Lung (tissue), 12 donors: Measurements from ENCODE around the gene HMCN2. TPM values are rescaled to one million over a fixed set of nuclear protein-coding genes. Genes with fewer than 3 reads are reported as not detected.

Experiments used
- ATAC-seq: fragments of 200-7000 bp; cut with Tn5 transposase; one replicate; pipeline ENCODE4 v1.9.1; 2020; ENCODE audit warnings: moderate number of reproducible peaks; ENCODE audit not compliant: insufficient read depth, low FRiP score
- DNase-seq, 3 donors: peaks; one replicate each; pipeline ENCODE4 v3.0.0-alpha.2; 2013 to 2017
- H3K27ac ChIP-seq, 2 donors: one replicate each; pipeline ENCODE4 v1.5.1; 2013; ENCODE audit warnings: mild to moderate bottlenecking in 2 of 2, moderate library complexity in 2 of 2, control low read depth in 1 of 2, inconsistent platforms in 1 of 2, low read depth in 1 of 2, low read length in 1 of 2
- H3K27me3 ChIP-seq, 3 donors: one replicate each; pipeline ENCODE4 v1.5.1; 2013; ENCODE audit warnings: low read length in 2 of 3; ENCODE audit not compliant: control insufficient read depth in 3 of 3, insufficient read depth in 3 of 3
- H3K36me3 ChIP-seq, 4 donors: one replicate each; pipeline ENCODE4 v1.5.1; 2013; ENCODE audit warnings: low read length in 4 of 4, mild to moderate bottlenecking in 1 of 4, moderate library complexity in 1 of 4; ENCODE audit not compliant: control insufficient read depth in 4 of 4, insufficient read depth in 4 of 4
- H3K4me1 ChIP-seq, 5 donors: one replicate each; pipeline ENCODE4 v1.5.1; 2013; ENCODE audit warnings: low read length in 5 of 5, mild to moderate bottlenecking in 2 of 5, moderate library complexity in 1 of 5; ENCODE audit not compliant: control insufficient read depth in 5 of 5, insufficient read depth in 5 of 5
- H3K4me3 ChIP-seq: one replicate; pipeline ENCODE4 v1.5.1; 2013; ENCODE audit warnings: mild to moderate bottlenecking, control low read depth, moderate library complexity
- H3K9ac ChIP-seq, 2 donors: one replicate each; pipeline ENCODE4 v1.5.1; 2013; ENCODE audit warnings: low read length in 2 of 2, control low read depth in 1 of 2; ENCODE audit not compliant: insufficient read depth in 1 of 2
- H3K9me3 ChIP-seq, 4 donors: one replicate each; pipeline ENCODE4 v1.5.1; 2013; ENCODE audit warnings: low read length in 3 of 4, mild to moderate bottlenecking in 1 of 4, moderate library complexity in 1 of 4; ENCODE audit not compliant: control insufficient read depth in 4 of 4, insufficient read depth in 3 of 4
- CTCF ChIP-seq: IDR thresholded peaks from 2 replicates; pipeline ENCODE4 v1.5.1; 2012; ENCODE audit warnings: mild to moderate bottlenecking; ENCODE audit errors: control extremely low read depth, extremely low read depth
- WGBS, 2 donors: extraction: QIAGEN DNeasy Blood & Tissue Kit; methylation state at CpG; one replicate each; pipeline ENCODE4 v1.1.7; 2013; 5-methylcytosine and 5-hydroxymethylcytosine counted together
- polyA plus RNA-seq, 2 donors: library from polyadenylated mRNA; stranded (reverse); fragments of 200-250 nt; gene quantifications; one replicate each; pipeline ENCODE4 v1.2.1, GENCODE V29; 2013
- total RNA-seq, 2 donors: library from RNA; depleted of rRNA in 1 of 2; stranded (reverse); fragments of >200 nt in 1 of 2; gene quantifications; one replicate each; pipeline ENCODE4 v1.2.1, GENCODE V29; 2014 to 2021
- donor health status: control.
- donor health status: control.
- donor health status: Bipolar disorder and iron deficiency.
- donor health status: healthy.
- donor health status: DM: yes; HTN: yes; CAD: no.

Gene HMCN2
- total and polyA plus RNA-seq, 4 donors: 2.1 to 5.2 (median 3.7) TPM

GRCh38 chr9:130309689-130310455, 44.3 kb downstream of the HMCN2 start:
- Histone ChIP-seq H3K27ac (no peak overlapping the region), H3K4me1 (no peaks in the 10 kb centered on the region), H3K9ac (no peak overlapping the region), H3K9me3 (no peaks in the 10 kb centered on the region), H3K4me3 (no peak overlapping the region), H3K27me3 (peaks cover 0 to under 1% (median 0%) of the 10 kb centered on the region in 3 donors), H3K36me3 (no peaks in the 10 kb centered on the region)
- ATAC-seq: no peak
- DNase-seq: no peak
- no peak for TF ChIP-seq CTCF
- 87 to 94% methylated on average over 13 of the region's 13 CpGs for WGBS, 2 donors

GRCh38 chr9:130310456-130310855, 44.9 kb downstream of the HMCN2 start:
- Histone ChIP-seq H3K9ac (no peak overlapping the region), H3K4me3 (no peak overlapping the region), H3K27me3 (no peaks in the 10 kb centered on the region), H3K9me3 (no peaks in the 10 kb centered on the region), H3K36me3 (no peaks in the 10 kb centered on the region), H3K27ac (no peak overlapping the region), H3K4me1 (no peaks in the 10 kb centered on the region)
- WGBS, 2 donors: 91 to 92% methylated on average over 9 of the region's 9 CpGs
- no peak for TF ChIP-seq CTCF
- ATAC-seq (no peak), DNase-seq (no peak)

GRCh38 chr9:130311003-130311402, 45.4 kb downstream of the HMCN2 start:
- Histone ChIP-seq H3K27ac (no peak overlapping the region), H3K9ac (no peak overlapping the region), H3K9me3 (no peaks in the 10 kb centered on the region), H3K4me1 (no peaks in the 10 kb centered on the region), H3K27me3 (peaks cover 0 to 5% (median 0%) of the 10 kb centered on the region in 3 donors), H3K36me3 (no peaks in the 10 kb centered on the region), H3K4me3 (no peak overlapping the region)
- DNase-seq: no peak
- TF ChIP-seq CTCF: no peak
- ATAC-seq: no peak
- 84 to 89% methylated on average over 10 of the region's 10 CpGs for WGBS, 2 donors
